Testis (tissue), 2 donors: ENCODE data around the gene VGLL4.

Experiments used
- POLR2A ChIP-seq: fragments of 450-650 bp; IDR thresholded peaks from one replicate; pipeline ENCODE4 v1.6.1; 2017; ENCODE audit warnings: antibody characterized with exemption, mild to moderate bottlenecking, moderate library complexity
- TF ChIP-seq, protein P1 (sequence below), 3 experiments: fragments of 450-650 bp in 2 of 3; fragments of 200-600 bp in 1 of 3; sonication (generic) in 1 of 3; IDR thresholded peaks; one replicate each; pipeline ENCODE4 v1.5.1; 2016 to 2019; ENCODE audit warnings: antibody characterized with exemption in 3 of 3, mild to moderate bottlenecking in 2 of 3, moderate library complexity in 1 of 3

DNA sequence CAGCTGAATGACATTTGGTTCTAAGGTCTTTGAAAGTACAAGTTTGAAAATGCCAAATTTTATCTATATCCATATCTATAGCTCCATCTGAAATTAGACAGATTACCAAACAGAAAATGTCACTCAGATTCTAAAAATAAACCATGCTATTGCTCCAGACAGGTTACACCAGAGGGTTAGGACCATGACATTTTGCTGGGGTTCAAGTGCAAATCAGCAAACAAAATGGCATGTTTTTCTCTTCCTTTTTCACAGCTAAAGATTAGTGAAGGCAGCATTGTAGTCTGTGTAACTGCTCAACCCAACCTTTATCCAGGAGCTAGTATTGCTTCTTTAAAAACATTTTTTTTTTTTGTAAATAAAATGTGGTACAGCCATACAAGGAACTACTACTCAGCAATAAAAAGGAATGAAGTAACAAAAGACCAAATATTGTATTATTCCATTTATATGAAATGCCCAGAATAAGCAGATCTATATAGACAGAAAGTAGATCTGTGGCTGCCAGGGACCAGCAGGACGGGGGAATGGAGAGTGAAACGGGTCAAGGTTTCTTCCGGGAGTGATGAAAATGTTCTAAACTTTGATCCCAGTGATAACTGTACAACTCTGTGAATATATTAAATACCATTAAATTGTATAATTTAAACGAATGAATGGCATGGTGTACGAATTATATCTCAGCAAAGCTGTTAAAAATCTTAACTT is 18.2 kb downstream of the VGLL4 start:
- TF ChIP-seq, protein P1, sequence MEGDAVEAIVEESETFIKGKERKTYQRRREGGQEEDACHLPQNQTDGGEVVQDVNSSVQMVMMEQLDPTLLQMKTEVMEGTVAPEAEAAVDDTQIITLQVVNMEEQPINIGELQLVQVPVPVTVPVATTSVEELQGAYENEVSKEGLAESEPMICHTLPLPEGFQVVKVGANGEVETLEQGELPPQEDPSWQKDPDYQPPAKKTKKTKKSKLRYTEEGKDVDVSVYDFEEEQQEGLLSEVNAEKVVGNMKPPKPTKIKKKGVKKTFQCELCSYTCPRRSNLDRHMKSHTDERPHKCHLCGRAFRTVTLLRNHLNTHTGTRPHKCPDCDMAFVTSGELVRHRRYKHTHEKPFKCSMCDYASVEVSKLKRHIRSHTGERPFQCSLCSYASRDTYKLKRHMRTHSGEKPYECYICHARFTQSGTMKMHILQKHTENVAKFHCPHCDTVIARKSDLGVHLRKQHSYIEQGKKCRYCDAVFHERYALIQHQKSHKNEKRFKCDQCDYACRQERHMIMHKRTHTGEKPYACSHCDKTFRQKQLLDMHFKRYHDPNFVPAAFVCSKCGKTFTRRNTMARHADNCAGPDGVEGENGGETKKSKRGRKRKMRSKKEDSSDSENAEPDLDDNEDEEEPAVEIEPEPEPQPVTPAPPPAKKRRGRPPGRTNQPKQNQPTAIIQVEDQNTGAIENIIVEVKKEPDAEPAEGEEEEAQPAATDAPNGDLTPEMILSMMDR (IDR thresholded peaks at IDR 0.05), result no peak
- TF ChIP-seq POLR2A, result no peak
